ENCODE data around the gene GPHN.

The GPHN gene

DNA sequence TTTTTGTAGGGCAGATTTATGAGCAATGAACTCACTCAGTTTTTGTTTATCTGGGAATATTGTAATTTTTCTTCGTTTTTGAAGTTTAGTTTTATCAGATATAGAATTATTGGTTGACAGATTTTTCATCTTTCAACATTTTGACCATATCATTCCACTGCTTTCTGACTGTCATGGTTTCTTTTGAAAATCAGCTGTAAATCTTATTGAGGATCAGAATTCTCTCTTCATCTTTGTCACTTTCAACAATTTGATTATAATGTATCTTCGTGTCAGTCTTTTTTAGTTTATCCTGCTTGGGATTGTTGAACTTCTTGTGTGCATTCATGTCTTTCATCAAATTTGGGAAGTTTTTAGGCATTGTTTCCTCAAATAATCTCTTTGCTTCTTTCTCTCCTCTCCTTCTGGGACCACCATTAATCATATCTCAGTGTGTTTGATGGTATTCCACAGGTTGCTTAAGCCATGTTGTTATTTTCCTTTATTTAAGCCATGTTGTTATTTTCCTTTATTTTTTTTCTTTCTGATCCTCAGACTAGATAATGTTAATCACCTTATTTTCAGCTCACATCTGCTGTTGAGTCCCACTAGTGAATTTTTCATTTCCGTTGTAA lies 451.6 kb downstream of the GPHN start:
- intact Hi-C loops (cut with micrococcal nuclease), result no loop called here
- Mint-ChIP-seq H3K4me1 (ENCODE audit: low read depth) (no peaks in the 10 kb centered on the region), H3K4me3 (no peak overlapping the region), H3K27me3 (no peaks in the 10 kb centered on the region), H3K27ac (no peak overlapping the region), H3K36me3 (ENCODE audit: low read depth) (peaks cover 6% of the 10 kb centered on the region), H3K9me3 (peaks cover 66% of the 10 kb centered on the region)

DNA sequence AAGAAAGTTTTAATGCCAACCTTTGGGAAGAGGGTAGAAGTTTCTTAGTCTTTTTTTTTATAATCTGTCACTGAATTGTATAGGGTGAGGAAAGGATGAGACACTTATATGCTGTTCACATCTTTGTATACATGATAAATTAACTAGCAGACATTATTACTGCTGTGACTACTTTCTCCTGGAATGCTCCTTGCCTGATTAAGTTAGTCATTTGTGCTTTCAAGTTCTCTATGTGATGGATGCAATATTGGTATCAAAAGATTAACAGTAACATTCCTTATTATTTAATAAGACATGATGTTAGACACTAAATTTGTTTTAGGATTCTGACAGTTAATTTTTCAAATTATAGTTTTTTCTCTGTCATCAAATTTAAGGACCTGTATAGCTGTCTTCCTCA lies 457.9 kb downstream of the GPHN start:
- peaks cover 25% of the 10 kb centered on the region for H3K9me3 Mint-ChIP-seq
- H3K27me3 Mint-ChIP-seq, result no peaks in the 10 kb centered on the region
- intact Hi-C loops (cut with micrococcal nuclease), result no loop called here
- H3K27ac Mint-ChIP-seq, result no peak overlapping the region
- no peaks in the 10 kb centered on the region for H3K4me1 Mint-ChIP-seq (ENCODE audit: low read depth)
- H3K36me3 Mint-ChIP-seq (ENCODE audit: low read depth), result peaks cover 1% of the 10 kb centered on the region
- no peak overlapping the region for H3K4me3 Mint-ChIP-seq

DNA sequence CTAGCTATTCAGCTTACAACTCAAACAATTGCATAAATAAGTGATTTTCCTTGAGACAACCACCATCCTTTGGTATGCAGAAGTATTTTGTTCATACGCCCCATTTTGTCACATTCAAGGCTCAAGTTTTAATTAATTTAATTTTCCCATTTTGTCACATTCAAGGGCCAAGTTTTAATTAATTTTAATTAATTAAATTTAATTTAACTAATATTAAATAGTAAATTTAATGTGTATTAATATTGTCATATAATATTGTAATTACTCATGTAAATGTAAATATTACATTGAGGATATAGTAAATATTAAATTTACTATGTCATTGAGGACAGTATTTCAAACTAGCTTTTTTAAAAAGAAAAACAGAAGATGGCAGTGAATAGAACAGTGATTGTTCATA lies 464.5 kb downstream of the GPHN start:
- intact Hi-C loops (cut with micrococcal nuclease), result no loop called here
- Mint-ChIP-seq H3K27ac (no peak overlapping the region), H3K4me3 (no peak overlapping the region), H3K9me3 (no peaks in the 10 kb centered on the region), H3K36me3 (ENCODE audit: low read depth) (peaks cover 6% of the 10 kb centered on the region), H3K27me3 (no peaks in the 10 kb centered on the region), H3K4me1 (ENCODE audit: low read depth) (no peaks in the 10 kb centered on the region)

DNA sequence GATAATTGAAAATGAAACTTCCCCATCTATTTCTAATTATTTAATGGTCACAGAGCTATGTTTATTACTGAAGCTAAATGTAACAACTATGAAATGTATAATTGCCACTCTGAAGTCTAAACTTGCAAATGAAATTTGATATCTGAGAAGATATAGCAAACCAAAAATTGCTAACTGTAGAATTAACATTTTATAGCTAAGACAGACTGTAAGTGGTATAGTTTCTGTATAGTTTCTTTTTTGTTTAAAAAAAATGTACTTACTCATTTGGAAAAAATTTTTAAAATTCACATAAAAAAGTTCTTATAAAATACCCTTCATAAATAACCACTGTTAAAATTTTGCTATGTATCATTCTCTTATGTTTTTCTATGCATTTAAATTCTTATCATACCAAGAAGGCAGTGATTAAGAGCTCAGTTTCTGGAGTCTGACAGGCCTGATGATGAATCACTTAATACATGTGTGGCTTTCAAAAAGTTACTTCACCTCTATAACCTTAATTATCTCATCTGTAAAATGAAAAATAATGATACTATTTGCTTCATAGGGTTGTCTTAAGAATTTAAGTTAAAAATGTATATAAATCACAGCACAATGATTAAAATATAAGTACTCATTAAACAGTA lies 466.6 kb downstream of the GPHN start:
- no peak overlapping the region for H3K4me3 Mint-ChIP-seq
- no peaks in the 10 kb centered on the region for H3K4me1 Mint-ChIP-seq (ENCODE audit: low read depth)
- H3K27me3 Mint-ChIP-seq, result no peaks in the 10 kb centered on the region
- intact Hi-C loops (cut with micrococcal nuclease), result no loop called here
- peaks cover 6% of the 10 kb centered on the region for H3K36me3 Mint-ChIP-seq (ENCODE audit: low read depth)
- no peak overlapping the region for H3K27ac Mint-ChIP-seq
- H3K9me3 Mint-ChIP-seq, result no peaks in the 10 kb centered on the region

DNA sequence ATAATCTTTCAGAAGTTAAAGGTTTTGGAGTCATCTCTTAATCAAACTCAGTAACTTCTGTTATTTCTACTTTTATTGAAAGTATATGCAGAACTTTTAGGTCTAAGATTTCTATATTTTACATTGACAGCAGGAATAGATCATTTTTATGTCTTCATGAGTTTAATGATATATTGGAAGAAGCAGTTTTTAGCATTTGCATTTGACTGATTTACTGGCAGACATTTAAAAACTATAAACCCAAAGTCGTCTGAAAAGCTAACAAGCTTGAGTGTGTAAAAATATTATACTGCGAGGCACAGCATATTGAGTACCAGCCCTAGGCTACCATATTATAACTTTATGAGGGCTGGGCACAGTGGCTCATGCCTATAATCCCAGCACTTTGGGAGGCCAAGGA lies 467.3 kb downstream of the GPHN start:
- intact Hi-C loops (cut with micrococcal nuclease), result no loop called here
- Mint-ChIP-seq H3K27me3 (no peaks in the 10 kb centered on the region), H3K4me1 (ENCODE audit: low read depth) (no peaks in the 10 kb centered on the region), H3K27ac (no peak overlapping the region), H3K9me3 (no peaks in the 10 kb centered on the region), H3K4me3 (no peak overlapping the region), H3K36me3 (ENCODE audit: low read depth) (peaks cover 6% of the 10 kb centered on the region)

DNA sequence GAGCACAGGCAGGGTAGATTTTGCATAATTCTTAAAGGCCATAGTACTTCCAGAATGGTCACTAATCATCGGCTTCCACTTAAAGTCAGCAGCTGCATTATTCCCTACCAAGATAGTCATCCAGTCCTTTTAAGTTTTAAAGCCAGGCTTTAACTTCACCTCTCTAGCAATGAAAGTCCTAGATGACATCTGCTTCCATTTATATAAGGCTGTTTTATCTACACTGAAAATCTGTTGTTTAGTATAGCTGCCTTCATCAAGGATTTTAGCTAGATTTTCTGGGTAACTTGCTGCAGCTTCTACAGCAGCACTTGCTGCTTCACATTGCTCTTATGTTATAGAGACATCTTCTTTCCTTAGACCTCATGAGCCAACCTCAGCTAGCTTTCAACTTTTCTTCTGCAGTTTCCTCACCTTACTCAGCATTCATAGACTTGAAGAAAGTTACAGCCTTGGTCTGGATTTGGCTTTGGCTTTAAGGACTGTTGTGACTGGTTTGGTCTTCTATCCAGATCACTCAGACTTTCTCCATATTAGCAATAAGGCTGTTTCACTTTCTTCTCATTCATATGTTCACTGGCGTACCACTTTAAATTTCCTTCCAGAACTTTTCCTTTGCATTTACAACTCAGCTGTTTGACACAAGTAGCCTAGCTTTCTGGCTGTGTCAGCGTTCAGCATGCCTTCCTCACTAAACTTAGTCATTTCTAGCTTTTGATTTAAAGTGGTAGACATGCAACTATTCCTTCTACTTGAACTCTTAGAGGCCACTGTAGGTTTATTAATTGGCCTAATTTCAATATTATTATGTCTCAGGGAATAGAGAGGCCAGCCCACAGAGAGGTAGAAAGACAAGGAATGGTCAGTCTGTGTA lies 471.4 kb downstream of the GPHN start:
- H3K27ac Mint-ChIP-seq, result no peak overlapping the region
- no peaks in the 10 kb centered on the region for H3K27me3 Mint-ChIP-seq
- no peaks in the 10 kb centered on the region for H3K9me3 Mint-ChIP-seq
- H3K36me3 Mint-ChIP-seq (ENCODE audit: low read depth), result no peaks in the 10 kb centered on the region
- intact Hi-C loops (cut with micrococcal nuclease), result no loop called here
- no peaks in the 10 kb centered on the region for H3K4me1 Mint-ChIP-seq (ENCODE audit: low read depth)
- H3K4me3 Mint-ChIP-seq, result no peak overlapping the region

DNA sequence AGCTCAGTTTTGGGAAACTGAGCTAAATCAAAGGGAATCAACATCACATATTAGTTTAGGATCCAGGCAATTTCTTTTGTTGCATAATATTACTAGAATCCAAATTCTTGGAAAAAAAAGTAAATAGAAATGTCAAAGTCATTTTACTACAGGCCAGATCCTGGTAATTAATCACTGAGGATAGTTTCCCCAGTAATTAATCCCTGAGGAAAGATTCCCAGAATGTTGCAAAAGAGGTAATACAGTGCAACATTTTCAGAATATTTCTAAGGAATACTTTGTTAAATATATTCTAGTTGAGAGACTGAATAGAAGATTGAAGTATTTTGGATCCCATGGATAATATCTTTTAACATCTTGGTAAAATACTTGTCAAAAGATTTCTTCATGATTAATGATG lies 474.3 kb downstream of the GPHN start:
- H3K4me1 Mint-ChIP-seq (ENCODE audit: low read depth), result no peaks in the 10 kb centered on the region
- no peaks in the 10 kb centered on the region for H3K36me3 Mint-ChIP-seq (ENCODE audit: low read depth)
- no peak overlapping the region for H3K4me3 Mint-ChIP-seq
- intact Hi-C loops (cut with micrococcal nuclease), result no loop called here
- no peak overlapping the region for H3K27ac Mint-ChIP-seq
- H3K9me3 Mint-ChIP-seq, result no peaks in the 10 kb centered on the region
- no peaks in the 10 kb centered on the region for H3K27me3 Mint-ChIP-seq

DNA sequence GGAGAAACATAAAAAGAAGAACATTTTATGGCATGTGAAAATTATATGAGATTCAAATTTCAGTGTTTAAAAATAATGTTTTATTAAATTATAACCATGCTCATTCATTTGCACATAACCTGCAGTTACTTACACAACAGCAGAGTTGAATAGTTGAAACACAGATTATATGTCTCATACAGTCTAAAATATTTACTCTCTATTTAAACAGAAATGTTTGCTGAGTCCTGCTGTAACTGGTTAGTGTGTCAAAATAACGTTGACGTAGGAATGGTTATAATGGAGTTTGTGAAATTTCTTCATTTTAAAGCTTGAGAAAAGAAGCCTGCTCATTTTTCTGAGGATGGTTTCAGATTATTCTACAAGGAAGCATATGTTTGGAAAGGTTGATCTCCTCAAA lies 484.8 kb downstream of the GPHN start:
- intact Hi-C loops (cut with micrococcal nuclease), result no loop called here
- Mint-ChIP-seq H3K36me3 (ENCODE audit: low read depth) (no peaks in the 10 kb centered on the region), H3K9me3 (no peaks in the 10 kb centered on the region), H3K27me3 (no peaks in the 10 kb centered on the region), H3K4me1 (ENCODE audit: low read depth) (no peaks in the 10 kb centered on the region), H3K27ac (no peak overlapping the region), H3K4me3 (no peak overlapping the region)

DNA sequence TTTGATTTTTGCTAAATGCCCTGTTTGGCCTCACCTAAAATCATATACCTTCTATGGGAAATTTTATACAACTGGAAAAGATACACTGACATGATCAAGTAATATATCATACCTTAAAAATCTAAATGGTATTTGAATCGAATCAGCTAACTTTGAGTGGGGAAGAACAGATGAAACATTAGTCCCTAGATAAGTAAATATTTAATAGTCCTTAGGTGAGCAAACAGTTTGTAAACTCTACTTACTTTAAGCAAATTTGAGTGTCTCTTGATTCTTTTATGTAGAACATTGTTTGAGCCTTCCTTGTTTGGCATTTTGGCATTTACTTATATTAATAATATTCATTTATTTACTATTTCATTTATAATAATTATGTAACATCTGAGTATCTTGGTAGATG lies 485.6 kb downstream of the GPHN start:
- no peaks in the 10 kb centered on the region for H3K36me3 Mint-ChIP-seq (ENCODE audit: low read depth)
- intact Hi-C loops (cut with micrococcal nuclease), result no loop called here
- no peak overlapping the region for H3K27ac Mint-ChIP-seq
- no peak overlapping the region for H3K4me3 Mint-ChIP-seq
- no peaks in the 10 kb centered on the region for H3K27me3 Mint-ChIP-seq
- H3K9me3 Mint-ChIP-seq, result no peaks in the 10 kb centered on the region
- no peaks in the 10 kb centered on the region for H3K4me1 Mint-ChIP-seq (ENCODE audit: low read depth)

DNA sequence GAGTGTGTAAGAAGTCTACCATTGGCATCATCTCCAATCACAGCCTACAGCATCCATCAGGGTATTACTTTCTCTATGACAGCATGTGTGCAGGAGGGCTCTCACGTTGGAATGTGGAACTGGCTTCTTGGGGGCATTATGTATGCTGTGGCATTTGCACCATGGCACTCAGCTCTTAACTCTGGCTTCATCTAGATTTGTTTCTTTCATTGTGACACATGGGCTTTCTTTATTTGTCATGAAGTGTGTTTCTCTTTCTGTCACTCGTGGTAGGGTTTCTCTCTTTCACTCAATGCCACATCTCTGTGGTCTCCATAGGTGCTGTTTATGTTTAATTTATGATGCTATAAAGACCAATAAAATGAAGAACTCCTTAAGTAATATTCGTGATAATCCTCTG lies 490.1 kb downstream of the GPHN start:
- Mint-ChIP-seq H3K27ac (no peak overlapping the region), H3K27me3 (no peaks in the 10 kb centered on the region), H3K36me3 (ENCODE audit: low read depth) (no peaks in the 10 kb centered on the region), H3K9me3 (no peaks in the 10 kb centered on the region), H3K4me1 (ENCODE audit: low read depth) (no peaks in the 10 kb centered on the region), H3K4me3 (no peak overlapping the region)
- intact Hi-C loops (cut with micrococcal nuclease), result no loop called here

DNA sequence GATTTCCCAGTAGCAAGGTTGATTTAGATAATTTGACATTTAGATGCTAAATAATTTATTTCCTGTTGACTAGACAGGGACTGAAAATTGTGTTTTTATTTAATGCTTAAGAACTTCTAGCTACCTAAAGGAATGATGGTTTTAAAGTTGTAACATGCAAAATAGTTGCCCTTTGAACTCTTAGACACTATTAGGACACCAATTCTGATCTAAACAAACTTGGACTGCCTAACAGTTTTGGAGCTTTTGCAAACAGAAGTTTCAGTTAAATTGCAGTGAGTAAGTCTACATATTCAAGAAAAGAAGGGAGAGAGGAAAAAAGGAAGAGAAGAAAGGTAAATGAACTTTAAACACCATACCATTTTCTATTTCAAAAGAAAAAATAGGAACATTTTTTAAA lies 492.0 kb downstream of the GPHN start:
- H3K9me3 Mint-ChIP-seq, result no peaks in the 10 kb centered on the region
- no peaks in the 10 kb centered on the region for H3K36me3 Mint-ChIP-seq (ENCODE audit: low read depth)
- H3K27me3 Mint-ChIP-seq, result no peaks in the 10 kb centered on the region
- H3K4me3 Mint-ChIP-seq, result no peak overlapping the region
- intact Hi-C loops (cut with micrococcal nuclease), result no loop called here
- no peak overlapping the region for H3K27ac Mint-ChIP-seq
- H3K4me1 Mint-ChIP-seq (ENCODE audit: low read depth), result no peaks in the 10 kb centered on the region

DNA sequence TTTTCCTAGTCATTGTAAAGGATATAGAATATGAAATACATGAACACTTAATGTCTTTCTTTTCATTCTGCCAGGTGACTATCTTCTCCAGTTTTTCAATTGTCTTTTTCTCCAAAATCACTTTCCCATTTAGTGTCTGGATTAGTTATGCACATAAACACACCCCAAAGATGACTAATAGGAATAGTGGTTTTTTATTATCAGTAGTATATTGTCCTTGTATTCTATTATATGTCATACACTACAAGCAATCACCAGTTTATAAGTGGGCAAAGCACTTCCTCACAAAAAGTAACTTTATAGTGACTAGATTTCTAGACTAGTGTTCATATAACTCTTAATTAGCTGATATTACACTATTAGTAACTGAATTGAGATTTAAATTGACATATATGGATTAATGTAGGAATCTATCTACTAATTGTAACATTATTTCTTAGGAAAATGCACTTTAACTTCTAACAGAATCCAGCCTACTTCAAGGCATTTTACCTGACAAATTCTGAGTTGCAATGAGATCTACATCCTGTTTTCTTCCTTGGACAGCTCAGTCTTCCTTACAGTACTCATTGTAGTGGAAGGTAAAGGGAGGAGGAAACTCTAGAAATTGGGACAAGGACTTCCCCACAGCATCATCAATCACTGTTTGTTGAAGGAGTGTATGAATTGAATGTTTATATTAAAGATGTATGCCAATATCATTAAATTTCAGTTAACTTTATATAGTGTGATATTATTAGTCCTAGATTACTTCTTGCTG lies 495.2 kb downstream of the GPHN start:
- Mint-ChIP-seq H3K27ac (no peak overlapping the region), H3K4me1 (ENCODE audit: low read depth) (no peaks in the 10 kb centered on the region), H3K9me3 (no peaks in the 10 kb centered on the region), H3K36me3 (ENCODE audit: low read depth) (no peaks in the 10 kb centered on the region), H3K4me3 (no peak overlapping the region), H3K27me3 (no peaks in the 10 kb centered on the region)
- intact Hi-C loops (cut with micrococcal nuclease), result no loop called here

DNA sequence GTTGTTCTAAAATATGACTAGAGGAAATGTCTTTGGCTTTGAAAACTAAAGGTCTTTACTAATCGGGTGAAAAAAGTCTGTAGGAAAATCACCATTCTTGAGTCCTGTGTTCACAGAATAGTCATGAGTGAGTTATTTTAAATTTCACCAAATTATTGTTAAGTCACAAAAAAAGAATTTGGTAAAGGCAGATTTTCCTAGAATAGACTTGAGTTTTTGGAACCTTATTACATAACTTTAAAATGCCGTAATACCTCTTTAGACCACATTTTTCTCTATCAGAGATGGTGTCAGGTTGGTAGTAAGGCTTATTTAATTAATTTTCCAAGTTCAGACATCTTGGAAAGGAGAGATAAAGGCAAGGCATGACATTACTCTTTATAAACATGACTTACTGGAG lies 496.6 kb downstream of the GPHN start:
- intact Hi-C loops (cut with micrococcal nuclease), result no loop called here
- Mint-ChIP-seq H3K36me3 (ENCODE audit: low read depth) (no peaks in the 10 kb centered on the region), H3K27ac (no peak overlapping the region), H3K9me3 (no peaks in the 10 kb centered on the region), H3K4me1 (ENCODE audit: low read depth) (no peaks in the 10 kb centered on the region), H3K27me3 (no peaks in the 10 kb centered on the region), H3K4me3 (no peak overlapping the region)

DNA sequence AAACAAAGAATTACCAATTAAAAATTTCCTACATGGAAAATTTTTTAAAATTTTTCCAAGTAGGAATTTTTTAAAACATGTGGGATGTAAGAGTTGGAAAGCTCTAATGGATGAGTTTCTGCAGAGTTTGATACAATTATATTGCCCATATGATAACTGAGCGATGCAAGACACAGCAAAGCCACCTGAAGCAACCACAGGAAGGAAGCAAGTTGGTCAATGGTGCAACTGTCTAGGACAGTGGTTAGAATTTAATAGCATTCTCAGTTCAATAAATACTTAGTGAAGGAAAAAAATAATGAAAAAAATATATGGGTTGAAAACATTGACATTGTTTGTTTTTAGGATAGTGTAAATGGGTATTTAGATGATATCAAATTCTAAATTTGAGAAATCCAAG lies 502.7 kb downstream of the GPHN start:
- Mint-ChIP-seq H3K36me3 (ENCODE audit: low read depth) (no peaks in the 10 kb centered on the region), H3K27me3 (no peaks in the 10 kb centered on the region), H3K4me1 (ENCODE audit: low read depth) (no peaks in the 10 kb centered on the region), H3K27ac (no peak overlapping the region), H3K4me3 (no peak overlapping the region), H3K9me3 (no peaks in the 10 kb centered on the region)
- intact Hi-C loops (cut with micrococcal nuclease), result no loop called here

Measured in dendritic cell treated with granulocyte-macrophage colony-stimulating factor and Interleukin-4, amounts not matched to agents 40 ng/mL and 50 ng/mL, for 4 days (primary cell).